ENCODE results near the gene COA5.

Gene COA5

DNA sequence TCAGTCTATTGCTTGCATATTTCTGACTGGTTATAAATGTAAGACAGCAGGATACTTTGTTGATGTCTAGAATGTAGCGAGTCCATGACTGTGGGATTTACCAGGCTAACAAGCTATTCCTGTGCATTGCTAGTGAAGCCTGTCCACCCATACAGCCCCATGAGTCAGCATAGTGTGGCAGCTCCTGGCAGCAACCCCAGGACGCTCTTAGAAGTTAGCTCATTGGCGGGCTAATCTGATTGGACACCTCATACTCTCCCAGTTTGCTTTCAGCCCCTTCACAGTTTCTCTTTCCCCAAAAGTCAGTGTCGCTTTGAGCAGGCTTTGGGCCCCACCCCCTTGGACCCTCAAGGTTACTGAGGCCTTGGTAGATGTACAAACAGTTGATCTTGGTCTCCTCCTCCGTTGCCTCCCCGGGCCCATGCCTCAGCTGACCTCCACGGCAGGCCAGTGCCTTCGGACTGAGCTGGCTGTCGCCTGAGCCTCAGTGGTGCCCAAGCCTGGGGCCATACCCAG is 48.0 kb downstream of the COA5 start:
- no peak for DNase-seq (ENCODE audit: low spot score)
- in situ Hi-C loops (cut with MboI; ENCODE audit: low sequenced_read_pairs, unreplicated experiment), result no loop called here
- TF ChIP-seq, protein P1, sequence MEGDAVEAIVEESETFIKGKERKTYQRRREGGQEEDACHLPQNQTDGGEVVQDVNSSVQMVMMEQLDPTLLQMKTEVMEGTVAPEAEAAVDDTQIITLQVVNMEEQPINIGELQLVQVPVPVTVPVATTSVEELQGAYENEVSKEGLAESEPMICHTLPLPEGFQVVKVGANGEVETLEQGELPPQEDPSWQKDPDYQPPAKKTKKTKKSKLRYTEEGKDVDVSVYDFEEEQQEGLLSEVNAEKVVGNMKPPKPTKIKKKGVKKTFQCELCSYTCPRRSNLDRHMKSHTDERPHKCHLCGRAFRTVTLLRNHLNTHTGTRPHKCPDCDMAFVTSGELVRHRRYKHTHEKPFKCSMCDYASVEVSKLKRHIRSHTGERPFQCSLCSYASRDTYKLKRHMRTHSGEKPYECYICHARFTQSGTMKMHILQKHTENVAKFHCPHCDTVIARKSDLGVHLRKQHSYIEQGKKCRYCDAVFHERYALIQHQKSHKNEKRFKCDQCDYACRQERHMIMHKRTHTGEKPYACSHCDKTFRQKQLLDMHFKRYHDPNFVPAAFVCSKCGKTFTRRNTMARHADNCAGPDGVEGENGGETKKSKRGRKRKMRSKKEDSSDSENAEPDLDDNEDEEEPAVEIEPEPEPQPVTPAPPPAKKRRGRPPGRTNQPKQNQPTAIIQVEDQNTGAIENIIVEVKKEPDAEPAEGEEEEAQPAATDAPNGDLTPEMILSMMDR (IDR thresholded peaks at IDR 0.05; ENCODE audit: borderline replicate concordance, control extremely low read depth, extremely low read depth, insufficient read depth, missing control alignments), result no peak

DNA sequence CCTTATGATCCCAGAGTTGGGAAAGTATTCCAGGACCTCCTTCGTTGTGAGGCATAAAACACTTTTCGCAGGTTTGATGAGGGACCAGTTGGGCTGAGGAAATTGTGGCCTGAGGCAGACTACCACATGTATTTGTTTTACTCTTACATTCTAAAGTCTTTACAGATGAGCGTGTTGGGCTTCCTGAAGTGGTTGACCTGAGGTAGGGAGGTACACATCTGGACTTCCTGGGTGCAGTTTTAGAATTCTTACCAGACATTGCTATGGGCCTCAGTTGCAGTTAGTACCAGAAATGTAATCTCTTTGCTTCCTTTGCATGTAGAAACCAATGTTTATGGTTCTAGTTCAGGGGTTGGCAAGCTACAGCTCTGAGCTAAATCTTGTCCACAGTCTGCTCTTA is 48.7 kb downstream of the COA5 start:
- no peak for DNase-seq (ENCODE audit: low spot score)
- in situ Hi-C loops (cut with MboI; ENCODE audit: low sequenced_read_pairs, unreplicated experiment), result no loop called here

DNA sequence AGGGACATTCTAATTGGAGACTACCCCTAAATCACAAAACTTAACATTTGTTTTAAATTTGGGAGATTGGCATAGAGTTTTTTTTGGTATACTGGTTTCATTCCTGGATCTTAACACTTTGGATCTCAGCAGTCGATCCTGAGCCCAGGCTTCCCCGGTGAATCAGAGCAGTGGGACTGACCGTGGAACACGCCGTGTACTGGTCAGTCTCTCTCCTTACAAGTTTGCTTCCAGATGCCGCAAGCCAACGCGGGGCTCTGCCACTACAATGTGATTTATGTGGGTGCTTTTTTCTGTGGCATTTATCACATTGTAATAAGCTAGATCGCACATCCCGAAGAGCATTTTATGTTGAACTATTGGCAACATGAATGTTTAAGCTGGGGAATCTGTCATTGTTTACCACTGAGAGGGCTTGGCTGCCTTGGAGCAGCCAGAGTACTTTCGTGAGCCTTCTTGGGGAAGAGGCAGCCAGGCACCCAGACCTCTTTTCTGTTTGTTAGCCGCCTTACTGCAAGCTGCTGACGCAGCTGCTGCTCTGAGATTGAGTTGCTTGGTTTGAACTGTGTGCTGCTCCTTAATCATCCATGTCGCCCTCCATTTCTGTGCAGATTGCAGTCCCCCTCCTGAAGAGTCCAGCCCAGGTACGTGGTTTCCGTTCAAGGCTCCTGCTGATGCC is 49.3 kb downstream of the COA5 start:
- TF ChIP-seq, protein P1 (IDR thresholded peaks at IDR 0.05; ENCODE audit: borderline replicate concordance, control extremely low read depth, extremely low read depth, insufficient read depth, missing control alignments), result no peak
- no peak for DNase-seq (ENCODE audit: low spot score)
- in situ Hi-C loops (cut with MboI; ENCODE audit: low sequenced_read_pairs, unreplicated experiment), result no loop called here

More for the DNA sequence above, 48.7 kb downstream of the COA5 start:
- TF ChIP-seq, protein P1 (IDR thresholded peaks at IDR 0.05; ENCODE audit: borderline replicate concordance, control extremely low read depth, extremely low read depth, insufficient read depth, missing control alignments), result no peak

DNA sequence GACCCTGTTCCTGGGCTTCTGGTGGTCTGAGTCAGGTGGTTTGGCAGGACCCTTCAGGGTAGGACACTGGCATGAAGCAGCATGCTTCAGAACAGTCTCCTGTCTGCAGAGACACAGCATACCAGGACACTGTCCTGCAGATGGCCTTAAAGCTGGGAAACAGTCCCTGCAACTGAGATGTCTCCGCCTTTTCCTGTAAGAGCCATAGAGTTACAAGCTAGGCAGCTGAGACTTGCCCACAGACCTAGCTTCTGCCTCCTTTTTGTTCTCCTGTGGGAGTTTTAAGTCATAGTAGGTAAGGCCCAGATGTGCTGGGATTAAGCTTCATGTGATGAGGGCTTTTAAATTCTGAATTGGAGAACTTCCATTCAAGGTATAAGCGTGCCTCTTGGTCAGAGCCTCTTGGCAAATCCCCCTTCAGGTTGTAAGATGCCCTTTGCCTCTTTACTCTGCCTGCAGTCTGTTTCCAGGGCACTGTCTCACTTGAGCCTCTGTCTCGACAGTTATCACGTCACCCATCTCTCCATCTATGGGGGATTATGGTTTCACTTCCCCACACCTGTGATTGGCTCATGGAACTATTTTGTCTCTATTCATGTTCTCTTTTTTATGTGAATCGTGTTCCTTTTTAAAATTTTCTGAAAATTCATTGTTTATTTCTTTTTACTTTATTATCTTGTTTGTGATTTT is 51.8 kb downstream of the COA5 start:
- in situ Hi-C loops (cut with MboI; ENCODE audit: low sequenced_read_pairs, unreplicated experiment), result no loop called here
- peak; percentile 79 for DNase-seq (ENCODE audit: low spot score)
- TF ChIP-seq, protein P1 (IDR thresholded peaks at IDR 0.05; ENCODE audit: borderline replicate concordance, control extremely low read depth, extremely low read depth, insufficient read depth, missing control alignments), result no peak

DNA sequence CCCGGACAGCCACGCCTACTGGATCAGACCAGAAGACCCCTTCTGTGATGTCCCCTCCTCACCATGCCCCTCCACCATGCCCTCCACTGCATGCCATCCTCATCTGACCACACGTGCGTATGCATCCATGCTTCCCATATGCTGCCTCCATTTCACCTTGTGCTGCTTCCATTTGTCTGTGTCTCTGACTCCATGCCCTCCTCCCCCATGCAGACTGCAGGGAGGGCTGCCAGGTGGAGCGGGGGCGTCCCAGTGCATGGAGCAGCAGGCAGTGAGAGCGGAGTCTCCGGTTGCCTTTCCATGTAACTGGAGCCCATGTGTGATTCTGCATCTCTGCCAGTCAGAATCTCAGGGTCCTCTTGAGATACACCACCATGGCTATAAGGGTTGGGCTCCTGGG is 52.6 kb downstream of the COA5 start:
- in situ Hi-C loops (cut with MboI; ENCODE audit: low sequenced_read_pairs, unreplicated experiment), result no loop called here
- DNase-seq (ENCODE audit: low spot score), result no peak
- TF ChIP-seq, protein P1 (IDR thresholded peaks at IDR 0.05; ENCODE audit: borderline replicate concordance, control extremely low read depth, extremely low read depth, insufficient read depth, missing control alignments), result no peak

DNA sequence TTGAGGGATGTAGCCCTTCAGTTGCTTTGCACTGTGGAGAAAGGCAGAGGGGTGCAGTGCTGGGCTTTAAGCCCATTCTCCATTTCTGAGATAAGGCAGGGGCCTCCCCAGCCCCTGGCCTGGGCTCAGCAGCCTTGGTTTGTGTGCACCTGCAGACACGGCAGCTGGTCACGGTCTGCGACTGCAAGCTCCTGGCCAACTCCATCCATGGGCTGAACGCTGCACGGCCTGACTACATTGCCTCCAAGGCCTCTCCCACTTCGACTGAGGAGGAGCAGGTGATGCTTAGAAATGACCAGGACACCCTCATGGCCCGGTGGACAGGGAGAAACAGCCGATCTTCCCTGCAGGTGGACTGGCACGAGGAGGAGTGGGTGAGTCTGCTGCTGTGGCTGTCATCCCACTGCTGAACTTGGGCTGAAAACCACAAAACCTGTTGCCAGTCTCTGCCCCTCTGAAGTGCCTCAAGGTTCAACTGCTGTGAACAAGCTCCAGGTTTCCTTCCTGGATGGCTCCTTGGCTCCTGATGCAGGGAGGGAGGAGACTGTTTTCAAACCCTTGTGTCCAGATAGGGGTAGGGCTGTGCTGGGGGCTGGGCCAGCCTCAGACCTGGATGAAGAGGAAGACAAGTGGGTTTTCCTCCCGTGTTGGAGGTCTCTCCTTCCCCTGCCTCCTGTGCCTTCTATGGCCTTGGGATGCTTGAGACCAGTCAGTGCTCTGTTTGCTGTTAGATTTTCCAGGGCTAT is 54.0 kb downstream of the COA5 start:
- in situ Hi-C loops (cut with MboI; ENCODE audit: low sequenced_read_pairs, unreplicated experiment), result no loop called here
- TF ChIP-seq, protein P1 (IDR thresholded peaks at IDR 0.05; ENCODE audit: borderline replicate concordance, control extremely low read depth, extremely low read depth, insufficient read depth, missing control alignments), result no peak
- DNase-seq (ENCODE audit: low spot score), result no peak

Data from GM13976 (cell line).